MM.1S (cell line): ENCODE measurements around the gene MAP2K2.

Source experiments
- EZH2 ChIP-seq: fragments of 300-600 bp; sonication (generic); optimal IDR thresholded peaks from 2 replicates; pipeline ENCODE3; 2017; ENCODE audit warnings: low read depth, mild to moderate bottlenecking, antibody characterized with exemption, low read length, mixed read lengths
- EZH2phosphoT487 ChIP-seq: fragments of 300-600 bp; sonication (generic); IDR thresholded peaks from 2 replicates; pipeline ENCODE4 v1.6.1; 2018; ENCODE audit warnings: antibody characterized with exemption, low read length
- TF ChIP-seq, protein P1 (sequence below): fragments of 300-600 bp; sonication (generic); IDR thresholded peaks from 2 replicates; pipeline ENCODE4 v1.5.1; 2016; ENCODE audit warnings: antibody characterized with exemption, low read length, mixed read lengths

DNA sequence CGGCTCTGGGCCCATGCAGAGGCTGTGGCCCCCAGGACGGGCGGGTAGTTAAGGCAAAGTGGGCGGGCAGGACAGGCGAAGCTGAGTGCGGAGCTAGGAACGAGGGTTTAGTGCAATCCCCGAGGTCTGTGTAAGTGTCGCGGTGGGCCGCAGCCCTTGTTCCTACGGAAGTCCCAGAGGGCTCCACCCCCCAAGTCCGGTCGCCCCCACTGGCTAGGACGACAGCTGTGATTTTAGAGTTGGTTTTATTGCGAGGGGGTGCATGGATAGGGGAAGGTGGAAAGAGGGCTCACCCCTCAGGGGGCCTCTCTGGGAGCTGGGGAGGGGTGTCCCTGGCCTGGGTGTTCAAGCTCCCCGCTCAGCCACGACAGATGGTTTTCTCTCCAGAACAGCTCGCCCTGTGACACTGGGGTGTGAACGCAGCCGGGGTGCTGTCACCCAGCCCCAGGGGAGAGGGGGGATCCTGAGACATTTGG is 78.9 kb downstream of the MAP2K2 start:
- TF ChIP-seq, protein P1, sequence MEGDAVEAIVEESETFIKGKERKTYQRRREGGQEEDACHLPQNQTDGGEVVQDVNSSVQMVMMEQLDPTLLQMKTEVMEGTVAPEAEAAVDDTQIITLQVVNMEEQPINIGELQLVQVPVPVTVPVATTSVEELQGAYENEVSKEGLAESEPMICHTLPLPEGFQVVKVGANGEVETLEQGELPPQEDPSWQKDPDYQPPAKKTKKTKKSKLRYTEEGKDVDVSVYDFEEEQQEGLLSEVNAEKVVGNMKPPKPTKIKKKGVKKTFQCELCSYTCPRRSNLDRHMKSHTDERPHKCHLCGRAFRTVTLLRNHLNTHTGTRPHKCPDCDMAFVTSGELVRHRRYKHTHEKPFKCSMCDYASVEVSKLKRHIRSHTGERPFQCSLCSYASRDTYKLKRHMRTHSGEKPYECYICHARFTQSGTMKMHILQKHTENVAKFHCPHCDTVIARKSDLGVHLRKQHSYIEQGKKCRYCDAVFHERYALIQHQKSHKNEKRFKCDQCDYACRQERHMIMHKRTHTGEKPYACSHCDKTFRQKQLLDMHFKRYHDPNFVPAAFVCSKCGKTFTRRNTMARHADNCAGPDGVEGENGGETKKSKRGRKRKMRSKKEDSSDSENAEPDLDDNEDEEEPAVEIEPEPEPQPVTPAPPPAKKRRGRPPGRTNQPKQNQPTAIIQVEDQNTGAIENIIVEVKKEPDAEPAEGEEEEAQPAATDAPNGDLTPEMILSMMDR, result no peak
- TF ChIP-seq EZH2phosphoT487 (no peak), EZH2 (no peak)
